ENCODE results near the gene MLLT3.

- no peak for TF ChIP-seq POLR2A (IDR thresholded peaks at IDR 0.05)
- no peak for TF ChIP-seq CTCF (IDR thresholded peaks at IDR 0.05 in 8 of 11, conservative IDR thresholded peaks at IDR 0.05 in 3 of 11)
- no peak for TF ChIP-seq POLR2AphosphoS5 (IDR thresholded peaks at IDR 0.05)
Observed at GRCh38 chr9:20512106-20512505, 110.2 kb downstream of the MLLT3 start.

Measured in spleen (tissue), 7 donors.